Measurements from ENCODE around the gene KCNC4. TPM values are rescaled to one million over a fixed set of nuclear protein-coding genes. Genes with fewer than 3 reads are reported as not detected.

Gene KCNC4
- total RNA-seq, 4 donors from 2014 or later = 4.8 to 9.4 (median 7.7) TPM

DNA sequence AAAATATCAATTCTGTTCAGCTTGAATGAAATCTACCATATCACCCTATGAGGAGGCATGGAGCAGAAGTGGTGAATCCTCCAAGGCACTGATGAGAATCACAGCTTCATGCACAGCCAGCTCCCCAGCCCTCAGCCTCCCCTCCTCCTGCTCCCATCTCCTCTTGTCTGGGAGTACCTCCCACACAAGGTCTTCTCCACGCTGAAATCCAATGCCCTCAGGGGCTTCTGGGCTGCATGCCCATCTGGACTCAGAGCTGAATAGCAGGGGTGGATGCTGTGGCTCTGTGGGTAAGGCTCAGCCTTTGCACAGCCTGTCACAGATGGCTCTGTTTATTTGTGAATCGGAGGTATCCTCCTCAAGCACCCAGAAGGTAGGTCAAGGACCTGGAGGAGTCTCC, 48.6 kb downstream of the KCNC4 start:
- 40 to 50% methylated on average over 2 of the region's 2 CpGs for WGBS, 2 donors
- intact Hi-C loops (cut with DNase I; ENCODE audit: low total_unique reads) = no loop called here
- peak in 1 of 2 donors; percentile 61 for DNase-seq (ENCODE audit: low spot score in 2 of 2)
- TF ChIP-seq, protein P1, sequence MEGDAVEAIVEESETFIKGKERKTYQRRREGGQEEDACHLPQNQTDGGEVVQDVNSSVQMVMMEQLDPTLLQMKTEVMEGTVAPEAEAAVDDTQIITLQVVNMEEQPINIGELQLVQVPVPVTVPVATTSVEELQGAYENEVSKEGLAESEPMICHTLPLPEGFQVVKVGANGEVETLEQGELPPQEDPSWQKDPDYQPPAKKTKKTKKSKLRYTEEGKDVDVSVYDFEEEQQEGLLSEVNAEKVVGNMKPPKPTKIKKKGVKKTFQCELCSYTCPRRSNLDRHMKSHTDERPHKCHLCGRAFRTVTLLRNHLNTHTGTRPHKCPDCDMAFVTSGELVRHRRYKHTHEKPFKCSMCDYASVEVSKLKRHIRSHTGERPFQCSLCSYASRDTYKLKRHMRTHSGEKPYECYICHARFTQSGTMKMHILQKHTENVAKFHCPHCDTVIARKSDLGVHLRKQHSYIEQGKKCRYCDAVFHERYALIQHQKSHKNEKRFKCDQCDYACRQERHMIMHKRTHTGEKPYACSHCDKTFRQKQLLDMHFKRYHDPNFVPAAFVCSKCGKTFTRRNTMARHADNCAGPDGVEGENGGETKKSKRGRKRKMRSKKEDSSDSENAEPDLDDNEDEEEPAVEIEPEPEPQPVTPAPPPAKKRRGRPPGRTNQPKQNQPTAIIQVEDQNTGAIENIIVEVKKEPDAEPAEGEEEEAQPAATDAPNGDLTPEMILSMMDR (IDR thresholded peaks at IDR 0.05) = no peak
- TF ChIP-seq POLR2A (IDR thresholded peaks at IDR 0.05) = no peak
- H3K4me3 ChIP-seq (ENCODE audit: low read depth, poor library complexity, severe bottlenecking) = no peak overlapping the region

DNA sequence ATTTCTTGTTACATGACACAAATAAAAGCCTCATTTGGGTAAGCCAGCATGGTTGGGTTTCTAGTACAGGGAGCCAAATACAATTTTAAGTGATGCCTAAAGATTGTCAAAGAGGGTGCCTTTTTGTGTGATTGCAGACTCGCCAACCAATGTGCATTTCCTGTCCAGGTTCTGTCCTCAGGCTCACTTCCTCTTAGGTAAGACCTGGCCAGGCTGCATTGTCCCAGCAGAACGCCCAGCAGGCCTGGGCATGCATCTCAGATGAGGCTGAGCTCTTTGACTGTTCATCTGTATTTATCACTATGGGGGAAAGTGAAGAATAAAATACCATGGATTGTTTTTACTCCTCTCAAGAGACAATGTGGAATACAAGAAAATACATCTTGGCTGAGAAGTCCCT, 49.7 kb downstream of the KCNC4 start:
- 41 to 47% methylated on average over 2 of the region's 2 CpGs for WGBS, 2 donors
- peak in 1 of 2 donors; percentile 53 for DNase-seq (ENCODE audit: low spot score in 2 of 2)
- intact Hi-C loops (cut with DNase I; ENCODE audit: low total_unique reads) = no loop called here
- TF ChIP-seq POLR2A (IDR thresholded peaks at IDR 0.05) = no peak
- H3K4me3 ChIP-seq (ENCODE audit: low read depth, poor library complexity, severe bottlenecking) = no peak overlapping the region

Other genes starting within 250 kb of the KCNC4 start
- gene AHCYL1, start 225.5 kb upstream of the KCNC4 start, total RNA-seq = 10 to 100 TPM; 42.3 to 54.4 (median 47.8) TPM
- gene STRIP1, start 175.7 kb upstream of the KCNC4 start, total RNA-seq = 10 to 100 TPM; 45.0 to 64.1 (median 50.9) TPM
- under 1 TPM in 1 of 4 donors, not detected in 3; 0.52 TPM for gene ALX3, start 139.6 kb upstream of the KCNC4 start, total RNA-seq
- 1 to 10 TPM in 1 of 4 donors, not detected in 3; 3.0 TPM for gene UBL4B, start 97.9 kb upstream of the KCNC4 start, total RNA-seq
- 1 to 10 TPM; 4.5 to 6.9 (median 5.8) TPM for gene SLC6A17, start 59.8 kb upstream of the KCNC4 start, total RNA-seq
- 10 to 100 TPM; 18.3 to 37.1 (median 21.1) TPM for gene RBM15, start 129.1 kb downstream of the KCNC4 start, total RNA-seq
- 1 to 10 TPM in 2 of 4 donors, under 1 TPM in 2; 0.21 to 1.6 (median 0.89) TPM for gene SLC16A4, start 180.7 kb downstream of the KCNC4 start, total RNA-seq
- gene LAMTOR5, start 197.4 kb downstream of the KCNC4 start, total RNA-seq = 10 to 100 TPM; 47.7 to 76.1 (median 67.0) TPM
- 1 to 10 TPM in 1 of 4 donors, under 1 TPM in 2, not detected in 1; 0.34 to 1.9 (median 0.78) TPM for gene PROK1, start 240.8 kb downstream of the KCNC4 start, total RNA-seq